Endothelial cell of umbilical vein (primary cell): ENCODE measurements around the gene MRM1. TPM values are rescaled to one million over a fixed set of nuclear protein-coding genes. Genes with fewer than 3 reads are reported as not detected.

Experiments
- BruUV-seq: library from RNA; stranded (reverse); fragments of 400-500 nt; replicated peaks from 2 replicates; lab custom pipeline; 2021; lab: Mats Ljungman, UMichigan
- CTCF ChIA-PET: fragments of 300-600, 350-600 bp; sonication (Branson Sonifier 250); formaldehyde crosslinking; loops from one replicate; lab custom pipeline; 2021; ENCODE audit warnings: antibody characterized with exemption, inconsistent platforms; lab: Charles Lee
- POLR2A ChIA-PET: fragments of 300-600, 350-600 bp; sonication (Branson Sonifier 250); formaldehyde crosslinking; loops from one replicate; lab custom pipeline; 2021; ENCODE audit warnings: antibody characterized with exemption, inconsistent platforms; lab: Charles Lee
- DNase-seq: peaks from one replicate; pipeline ENCODE4 v3.0.0-alpha.2; 2011; ENCODE audit warnings: low read depth, low spot score
- FAIRE-seq: peaks from 2 replicates; lab custom pipeline; 2011; peaks lifted over from hg19 to GRCh38; lab: Jason Lieb, UNC
- H2AFZ ChIP-seq: 2 replicates; pipeline ENCODE4 v1.6.0; 2012; ENCODE audit warnings: low read depth, low read length, control low read depth, inconsistent platforms
- H3K27ac ChIP-seq: 2 replicates; pipeline ENCODE4 v1.5.1; 2011; ENCODE audit warnings: low read depth, mild to moderate bottlenecking, control low read depth, low read length, moderate library complexity; ENCODE audit not compliant: insufficient read depth
- H3K27me3 ChIP-seq, 2 experiments: 2 replicates each; pipeline versions ENCODE4 v1.6.0 to v1.6.1; 2011; ENCODE audit warnings: low read length in 2 of 2, mixed read lengths in 1 of 2; ENCODE audit not compliant: control insufficient read depth in 2 of 2, insufficient read depth in 2 of 2
- H3K36me3 ChIP-seq, 2 experiments: 2 replicates in 1 of 2; 3 replicates in 1 of 2; pipeline ENCODE4 v1.5.1; 2011; ENCODE audit warnings: low read length in 2 of 2, mild to moderate bottlenecking in 1 of 2, moderate library complexity in 1 of 2; ENCODE audit not compliant: control insufficient read depth in 2 of 2, insufficient read depth in 2 of 2; ENCODE audit errors: extremely low read depth in 1 of 2
- H3K4me1 ChIP-seq: 3 replicates; pipeline ENCODE4 v1.5.1; 2011; ENCODE audit warnings: mild to moderate bottlenecking, low read length; ENCODE audit not compliant: control insufficient read depth, insufficient read depth; ENCODE audit errors: extremely low read depth
- H3K4me2 ChIP-seq: 2 replicates; pipeline ENCODE4 v1.6.1; 2011; ENCODE audit warnings: low read length, control low read depth, mixed read lengths; ENCODE audit not compliant: insufficient read depth
- H3K4me3 ChIP-seq, 3 experiments: fragments of 200-600 bp in 1 of 3; sonication (generic), shearing (Covaris generic) in 1 of 3; replicated peaks in 1 of 3; 2 replicates each; pipeline ENCODE4 v1.5.1; 2011 to 2016; ENCODE audit warnings: control low read depth in 3 of 3, low read length in 3 of 3, mild to moderate bottlenecking in 2 of 3, inconsistent platforms in 1 of 3, low read depth in 1 of 3, moderate library complexity in 1 of 3; ENCODE audit not compliant: insufficient read depth in 1 of 3
- H3K79me2 ChIP-seq: 2 replicates; pipeline ENCODE4 v1.6.0; 2012; ENCODE audit warnings: low read length, inconsistent platforms; ENCODE audit not compliant: control insufficient read depth, insufficient read depth
- H3K9ac ChIP-seq: replicated peaks from 2 replicates; pipeline ENCODE3; 2011; ENCODE audit warnings: low read length, control low read depth; ENCODE audit not compliant: insufficient read depth; ENCODE audit errors: extremely low read depth
- H3K9me1 ChIP-seq: replicated peaks from 3 replicates; pipeline ENCODE4 v1.6.0; 2011; ENCODE audit warnings: mild to moderate bottlenecking, low read length; ENCODE audit not compliant: control insufficient read depth, insufficient read depth; ENCODE audit errors: extremely low read depth
- H3K9me3 ChIP-seq: replicated peaks from 2 replicates; pipeline ENCODE4 v1.5.1; 2012; ENCODE audit warnings: low read length, inconsistent platforms; ENCODE audit not compliant: control insufficient read depth, insufficient read depth
- H4K20me1 ChIP-seq: replicated peaks from 2 replicates; pipeline ENCODE3; 2011; ENCODE audit warnings: mild to moderate bottlenecking, low read length; ENCODE audit not compliant: control insufficient read depth, insufficient read depth; ENCODE audit errors: extremely low read depth
- EZH2 ChIP-seq: IDR thresholded peaks from 2 replicates; pipeline ENCODE4 v1.6.1; 2012; ENCODE audit warnings: borderline replicate concordance, low read depth, mild to moderate bottlenecking, moderate library complexity, low read length, inconsistent platforms; ENCODE audit not compliant: severe bottlenecking
- FOS ChIP-seq: IDR thresholded peaks from 2 replicates; pipeline ENCODE4 v1.6.1; 2011; ENCODE audit warnings: mild to moderate bottlenecking, low read length, moderate library complexity, borderline replicate concordance; ENCODE audit not compliant: insufficient read depth
- GATA2 ChIP-seq: IDR thresholded peaks from 2 replicates; pipeline ENCODE4 v1.7.0; 2011; ENCODE audit warnings: low read depth, mild to moderate bottlenecking, moderate library complexity, mixed read lengths, low read length; ENCODE audit not compliant: insufficient read length, insufficient read depth
- MYC ChIP-seq: IDR thresholded peaks from one replicate; pipeline ENCODE4 v1.6.1; 2011; ENCODE audit warnings: mild to moderate bottlenecking, low read depth, low read length
- POLR2A ChIP-seq: IDR thresholded peaks from 2 replicates; pipeline ENCODE4 v1.6.1; 2012; ENCODE audit warnings: low read depth, mild to moderate bottlenecking, control low read depth, low read length
- POLR2AphosphoS5 ChIP-seq: IDR thresholded peaks from 2 replicates; pipeline ENCODE4 v1.6.1; 2012; ENCODE audit warnings: low read depth, mild to moderate bottlenecking, control low read depth, low read length, moderate library complexity; ENCODE audit not compliant: insufficient read depth
- dilution Hi-C: fragments of 300-500 bp; cut with MboI; formaldehyde crosslinking; loops from one replicate; pipeline ENCODE4 v1.15.0; 2019; ENCODE audit warnings: low sequenced_read_pairs; ENCODE audit not compliant: extremely low pct_ligation_motif_present
- intact Hi-C: fragments of 100-400 bp; cut with micrococcal nuclease; formaldehyde crosslinking; loops from one replicate; pipeline ENCODE4 v1.10.0; 2022
- polyA plus RNA-seq, 4 experiments: library from polyadenylated mRNA; depleted of rRNA in 3 of 4; stranded (reverse) in 3 of 4; unstranded in 1 of 4; fragments of >200 nt; gene quantifications; 2 replicates each; pipeline versions ENCODE4 v1.2.1 to v1.2.3, GENCODE V29; 2011 to 2012; ENCODE audit warnings: missing spikeins in 1 of 4
- total RNA-seq: library from RNA; stranded (reverse); gene quantifications from 2 replicates; pipeline ENCODE4 v1.2.3, GENCODE V29; 2021
- TF ChIP-seq, protein P1 (sequence below), 2 donors: IDR thresholded peaks; 1 replicate in 1 of 2; 2 replicates in 1 of 2; pipeline ENCODE4 v1.5.1; 2011; ENCODE audit warnings: low read length in 2 of 2, mild to moderate bottlenecking in 2 of 2, moderate library complexity in 2 of 2, control low read depth in 1 of 2, inconsistent platforms in 1 of 2, low read depth in 1 of 2; ENCODE audit not compliant: insufficient read depth in 1 of 2; ENCODE audit errors: extremely low read depth in 1 of 2

Gene MRM1
- total and polyA plus RNA-seq, 2 donors (not counting 3 experiments of a cell fraction or from before 2014, with no cell fraction given): 3.7 to 5.9 TPM

DNA sequence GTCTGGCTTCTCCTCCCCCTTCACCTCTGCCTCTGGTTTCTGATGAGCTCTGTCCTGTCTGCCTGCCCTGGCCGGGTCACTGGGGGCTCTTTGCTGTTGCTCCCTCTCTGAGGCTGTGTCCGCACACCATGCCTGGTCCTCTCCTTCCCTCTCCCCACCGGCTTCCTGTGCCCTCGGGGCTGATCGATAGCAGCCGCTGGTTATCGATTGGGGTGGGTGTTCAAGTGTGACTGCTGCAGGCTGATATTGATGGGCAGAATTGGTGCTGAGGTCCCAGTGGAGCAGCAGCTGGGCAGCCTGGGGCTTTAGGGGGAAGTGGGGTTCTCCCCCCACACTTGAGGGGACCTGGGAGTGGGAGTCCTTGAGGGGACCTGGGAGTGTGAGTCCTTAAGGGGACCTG is 16.4 kb downstream of the MRM1 start:
- no peak overlapping the region for H3K27ac ChIP-seq
- POLR2A ChIA-PET: no interaction called here
- no peaks in the 10 kb centered on the region for H3K4me1 ChIP-seq
- no peak for FAIRE-seq
- H3K36me3 ChIP-seq: no peaks in the 10 kb centered on the region
- H3K9me1 ChIP-seq: no peaks in the 10 kb centered on the region
- no peak for DNase-seq
- H3K79me2 ChIP-seq: no peaks in the 10 kb centered on the region
- intact Hi-C loops: no loop called here
- no TSS peak for BruUV-seq
- dilution Hi-C loops: no loop called here
- no peak overlapping the region for H2AFZ ChIP-seq
- CTCF ChIA-PET: interaction anchor here (0.9 to 3.2 kb wide), 2 partner anchors 8 to 622 kb away, joined by 3 to 17 read pairs; no protein-coding TSS in a partner anchor
- H3K4me3 ChIP-seq: no peak overlapping the region
- H3K9ac ChIP-seq: no peak overlapping the region
- TF ChIP-seq, protein P1, sequence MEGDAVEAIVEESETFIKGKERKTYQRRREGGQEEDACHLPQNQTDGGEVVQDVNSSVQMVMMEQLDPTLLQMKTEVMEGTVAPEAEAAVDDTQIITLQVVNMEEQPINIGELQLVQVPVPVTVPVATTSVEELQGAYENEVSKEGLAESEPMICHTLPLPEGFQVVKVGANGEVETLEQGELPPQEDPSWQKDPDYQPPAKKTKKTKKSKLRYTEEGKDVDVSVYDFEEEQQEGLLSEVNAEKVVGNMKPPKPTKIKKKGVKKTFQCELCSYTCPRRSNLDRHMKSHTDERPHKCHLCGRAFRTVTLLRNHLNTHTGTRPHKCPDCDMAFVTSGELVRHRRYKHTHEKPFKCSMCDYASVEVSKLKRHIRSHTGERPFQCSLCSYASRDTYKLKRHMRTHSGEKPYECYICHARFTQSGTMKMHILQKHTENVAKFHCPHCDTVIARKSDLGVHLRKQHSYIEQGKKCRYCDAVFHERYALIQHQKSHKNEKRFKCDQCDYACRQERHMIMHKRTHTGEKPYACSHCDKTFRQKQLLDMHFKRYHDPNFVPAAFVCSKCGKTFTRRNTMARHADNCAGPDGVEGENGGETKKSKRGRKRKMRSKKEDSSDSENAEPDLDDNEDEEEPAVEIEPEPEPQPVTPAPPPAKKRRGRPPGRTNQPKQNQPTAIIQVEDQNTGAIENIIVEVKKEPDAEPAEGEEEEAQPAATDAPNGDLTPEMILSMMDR (IDR thresholded peaks at IDR 0.05; ENCODE audit: extremely low read depth in 1 of 2, insufficient read depth in 1 of 2, low read depth in 1 of 2, low read length in 2 of 2): no peak
- TF ChIP-seq POLR2A (no peak), GATA2 (no peak), EZH2 (no peak), POLR2AphosphoS5 (no peak), FOS (no peak), MYC (no peak)
- no peak overlapping the region for H3K4me2 ChIP-seq
- no peaks in the 10 kb centered on the region for H3K9me3 ChIP-seq
- peaks cover 0 to 3% of the 10 kb centered on the region in 2 experiments for H3K27me3 ChIP-seq
- H4K20me1 ChIP-seq: no peaks in the 10 kb centered on the region
